ENCODE data around the gene SPO11.
A peak's percentile ranks its signal among the peaks of the same experiment; 100 is the strongest.

- peak; percentile 69 for TF ChIP-seq CTCF (IDR thresholded peaks at IDR 0.05; ENCODE audit: low read depth, low read length, poor library complexity, severe bottlenecking)
- no peak for TF ChIP-seq EZH2phosphoT487 (IDR thresholded peaks at IDR 0.05; ENCODE audit: borderline replicate concordance, low read length)
Observed at GRCh38 chr20:57332105-57333089, 2.8 kb downstream of the SPO11 start.
